IMR-90 (cell line): ENCODE measurements around the gene SFXN2. TPM values are rescaled to one million over a fixed set of nuclear protein-coding genes. Genes with fewer than 3 reads are reported as not detected.
A peak's percentile ranks its signal among the peaks of the same experiment; 100 is the strongest.
"Not testable (repeated sequence)": the region's sequence is repeated elsewhere in the genome, so short reads cannot be mapped to it uniquely, and the experiment has no call there.

Source experiments
- ATAC-seq: fragments of 200-7000 bp; cut with Tn5 transposase; 2 replicates; pipeline ENCODE4 v1.9.1; 2020; ENCODE audit warnings: low read depth, mild to moderate bottlenecking, moderate library complexity
- BruUV-seq: library from RNA; stranded (reverse); fragments of 400-500 nt; replicated peaks from 2 replicates; lab custom pipeline; 2021; lab: Mats Ljungman, UMichigan
- CTCF ChIA-PET: fragments of 300-600 bp; formaldehyde crosslinking; extraction: SDS; loops from one replicate; lab custom pipeline; 2021; ENCODE audit warnings: antibody characterized with exemption; lab: Yijun Ruan, JAX
- POLR2A ChIA-PET: fragments of 300-600 bp; sonication (Branson Sonifier 250); formaldehyde crosslinking; loops from one replicate; lab custom pipeline; 2022; ENCODE audit warnings: antibody characterized with exemption; ENCODE audit not compliant: unreplicated experiment; lab: Charles Lee
- DNase-seq: peaks from one replicate; pipeline ENCODE4 v3.0.0; 2013
- H2AFZ ChIP-seq: replicated peaks from 2 replicates; pipeline ENCODE3; 2013; ENCODE audit warnings: low read length, mild to moderate bottlenecking; ENCODE audit not compliant: poor library complexity
- H2AK5ac ChIP-seq: 2 replicates; pipeline ENCODE4 v1.6.1; 2013; ENCODE audit warnings: low read depth, low read length, inconsistent platforms
- H2AK9ac ChIP-seq: replicated peaks from 2 replicates; pipeline ENCODE3; 2013; ENCODE audit warnings: mild to moderate bottlenecking, low read depth, low read length, moderate library complexity; ENCODE audit not compliant: poor library complexity
- H2BK120ac ChIP-seq: 2 replicates; pipeline ENCODE4 v1.6.1; 2013; ENCODE audit warnings: low read depth, low read length, inconsistent platforms
- H2BK15ac ChIP-seq: 3 replicates; pipeline ENCODE4 v1.6.1; 2013; ENCODE audit warnings: low read depth, low read length, inconsistent platforms
- H2BK20ac ChIP-seq: 2 replicates; pipeline ENCODE4 v1.6.1; 2013; ENCODE audit warnings: low read depth, mild to moderate bottlenecking, inconsistent platforms, low read length, moderate library complexity
- H2BK5ac ChIP-seq: 2 replicates; pipeline ENCODE4 v1.6.1; 2013; ENCODE audit warnings: mild to moderate bottlenecking, low read depth, low read length, inconsistent platforms; ENCODE audit not compliant: poor library complexity, severe bottlenecking
- H3K14ac ChIP-seq: replicated peaks from 2 replicates; pipeline ENCODE4 v1.6.1; 2013; ENCODE audit warnings: low read depth, low read length, inconsistent platforms
- H3K18ac ChIP-seq: 2 replicates; pipeline ENCODE4 v1.6.1; 2013; ENCODE audit warnings: low read depth, low read length, control low read depth
- H3K23ac ChIP-seq: 2 replicates; pipeline ENCODE4 v1.6.1; 2013; ENCODE audit warnings: low read depth, low read length, inconsistent platforms
- H3K27ac ChIP-seq: 2 replicates; pipeline ENCODE4 v1.5.1; 2013; ENCODE audit warnings: mild to moderate bottlenecking, control low read depth, low read length; ENCODE audit not compliant: insufficient read depth
- H3K27me3 ChIP-seq: 2 replicates; pipeline ENCODE4 v1.6.1; 2013; ENCODE audit warnings: low read length; ENCODE audit not compliant: control insufficient read depth, insufficient read depth
- H3K36me3 ChIP-seq: 2 replicates; pipeline ENCODE4 v1.6.1; 2013; ENCODE audit warnings: low read length, mixed read lengths; ENCODE audit not compliant: control insufficient read depth, insufficient read depth
- H3K4ac ChIP-seq: 2 replicates; pipeline ENCODE4 v1.6.1; 2013; ENCODE audit warnings: low read depth, low read length, inconsistent platforms
- H3K4me1 ChIP-seq: 2 replicates; pipeline ENCODE4 v1.6.1; 2013; ENCODE audit warnings: low read length, mixed read lengths; ENCODE audit not compliant: control insufficient read depth, insufficient read depth
- H3K4me2 ChIP-seq: 2 replicates; pipeline ENCODE4 v1.6.1; 2013; ENCODE audit warnings: low read depth, mild to moderate bottlenecking, control low read depth, low read length, moderate library complexity
- H3K4me3 ChIP-seq: 2 replicates; pipeline ENCODE4 v1.5.1; 2013; ENCODE audit warnings: low read depth, mild to moderate bottlenecking, control low read depth, low read length, moderate library complexity; ENCODE audit not compliant: insufficient read depth
- H3K56ac ChIP-seq: 2 replicates; pipeline ENCODE4 v1.6.1; 2013; ENCODE audit warnings: low read length, inconsistent platforms; ENCODE audit not compliant: insufficient read depth; ENCODE audit errors: extremely low read depth
- H3K79me1 ChIP-seq, 2 experiments: 2 replicates each; pipeline ENCODE4 v1.6.1; 2013; ENCODE audit warnings: low read length in 2 of 2, inconsistent platforms in 1 of 2, low read depth in 1 of 2
- H3K9ac ChIP-seq: 2 replicates; pipeline ENCODE4 v1.6.1; 2013; ENCODE audit warnings: low read depth, low read length, control low read depth
- H3K9me1 ChIP-seq: 2 replicates; pipeline ENCODE4 v1.6.1; 2013; ENCODE audit warnings: low read length, inconsistent platforms; ENCODE audit not compliant: insufficient read depth
- H3K9me3 ChIP-seq: 2 replicates; pipeline ENCODE4 v1.6.1; 2013; ENCODE audit warnings: low read length; ENCODE audit not compliant: control insufficient read depth, insufficient read depth
- H4K20me1 ChIP-seq: 2 replicates; pipeline ENCODE4 v1.6.1; 2013; ENCODE audit warnings: low read length, inconsistent platforms; ENCODE audit not compliant: insufficient read depth
- H4K5ac ChIP-seq: 2 replicates; pipeline ENCODE4 v1.6.1; 2013; ENCODE audit warnings: mild to moderate bottlenecking, low read depth, low read length, control low read depth
- H4K8ac ChIP-seq, 2 experiments: 2 replicates each; pipeline ENCODE4 v1.6.1; 2013; ENCODE audit warnings: low read depth in 2 of 2, low read length in 2 of 2, control low read depth in 1 of 2, inconsistent platforms in 1 of 2
- H4K91ac ChIP-seq: 2 replicates; pipeline ENCODE4 v1.6.1; 2013; ENCODE audit warnings: low read depth, low read length, inconsistent platforms; ENCODE audit not compliant: insufficient read depth
- CEBPB ChIP-seq: IDR thresholded peaks from 2 replicates; pipeline ENCODE4 v1.6.1; 2012; ENCODE audit warnings: low read depth, low read length, improper control_type of control experiment
- MAZ ChIP-seq: IDR thresholded peaks from 2 replicates; pipeline ENCODE4 v1.6.1; 2012; ENCODE audit warnings: low read depth, mild to moderate bottlenecking, low read length, improper control_type of control experiment, moderate library complexity, borderline replicate concordance
- WGBS, 2 experiments: methylation state at CpG; one replicate each; pipeline versions ENCODE4 v1.1.5 to v1.1.7; 2013; ENCODE audit warnings: missing lambda C conversion rate in 2 of 2; ENCODE audit not compliant: insufficient read length in 1 of 2; ENCODE audit errors: extremely low coverage in 2 of 2; 5-methylcytosine and 5-hydroxymethylcytosine counted together
- dilution Hi-C: fragments of 300-500 bp; cut with HindIII; formaldehyde crosslinking; loops from one replicate; pipeline ENCODE4 v1.14.3; 2018; ENCODE audit warnings: low sequenced_read_pairs; ENCODE audit not compliant: unreplicated experiment
- in situ Hi-C: fragments of 300-500 bp; cut with MboI; formaldehyde crosslinking; loops from 3 replicates; pipeline ENCODE4 v1.14.3; 2019; ENCODE audit warnings: low sequenced_read_pairs, inconsistent platforms, mixed read lengths
- intact Hi-C: fragments of 100-400 bp; cut with micrococcal nuclease; formaldehyde crosslinking; loops from 2 replicates; pipeline ENCODE4 v1.10.0; 2022
- polyA plus RNA-seq, 3 experiments: library from polyadenylated mRNA; depleted of rRNA; stranded (reverse); fragments of >200 nt; gene quantifications; 2 replicates each; pipeline ENCODE4 v1.2.3, GENCODE V29; 2012; ENCODE audit warnings: low replicate concordance in 1 of 3
- total RNA-seq: library from RNA; depleted of rRNA; stranded (reverse); fragments of >200 nt; gene quantifications from 2 replicates; pipeline ENCODE4 v1.2.3, GENCODE V29; 2012

SFXN2 gene
- total and polyA plus RNA-seq, 2 of the 4 experiments (the other 2 are of a cell fraction), result 6.9 to 11.7 TPM

DNA sequence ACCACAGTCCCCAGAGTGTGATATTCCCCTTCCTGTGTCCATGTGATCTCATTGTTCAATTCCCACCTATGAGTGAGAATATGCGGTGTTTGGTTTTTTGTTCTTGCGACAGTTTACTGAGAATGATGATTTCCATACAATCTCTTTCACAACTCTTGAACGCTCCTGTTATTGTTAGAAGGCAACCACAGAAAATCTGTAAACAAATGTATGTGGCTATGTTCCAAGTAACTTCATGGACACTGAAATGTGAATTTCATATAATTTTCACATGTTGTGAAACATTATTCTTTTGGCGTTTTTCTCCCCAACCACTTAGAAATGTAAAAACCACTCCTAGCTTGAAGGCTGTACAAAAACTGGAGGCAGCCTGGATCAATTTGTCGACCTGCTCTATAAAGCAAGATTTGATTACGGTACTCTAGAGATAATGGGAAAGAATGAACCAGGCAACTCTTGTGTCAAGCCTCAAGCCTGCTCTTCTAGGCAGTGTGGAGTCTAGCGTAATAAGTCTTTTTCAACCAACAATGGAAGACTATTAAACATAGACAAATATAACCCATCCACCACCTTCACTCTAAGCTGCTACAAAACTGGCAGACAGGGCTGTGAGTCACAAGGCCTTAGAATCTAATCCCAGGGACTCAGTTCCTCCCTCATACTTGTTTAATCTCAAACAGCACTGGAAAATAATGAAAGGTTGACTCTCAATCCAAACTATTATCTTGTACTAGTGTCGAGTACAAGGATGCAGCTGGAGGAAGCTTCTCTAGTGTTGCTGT, 23.0 kb upstream of the SFXN2 start:
- TF ChIP-seq MAZ (no peak), CEBPB (peak; percentile 21)
- Histone ChIP-seq H3K23ac (no peak overlapping the region), H3K27ac (no peak overlapping the region), H3K18ac (no peak overlapping the region), H3K4me2 (no peak overlapping the region), H2BK15ac (no peak overlapping the region), H4K20me1 (no peaks in the 10 kb centered on the region), H3K9me1 (0 out of 2 replicates have a peak, but pooled peaks cover 3% of the 10 kb centered on the region), H3K9ac (no peak overlapping the region), H2AFZ (no peak overlapping the region), H2AK9ac (no peak overlapping the region), H3K4ac (no peak overlapping the region), H3K27me3 (no peaks in the 10 kb centered on the region), H3K36me3 (peaks cover 5% of the 10 kb centered on the region), H2BK5ac (no peak overlapping the region), H4K5ac (no peak overlapping the region), H3K4me3 (no peak overlapping the region), H4K91ac (no peak overlapping the region), H3K79me1 (no peaks in the 10 kb centered on the region; a peak in 1 of 4 replicates), H2BK120ac (no peak overlapping the region), H3K56ac (no peak overlapping the region), H3K14ac (no peak overlapping the region), H2BK20ac (no peak overlapping the region), H3K9me3 (no peaks in the 10 kb centered on the region), H3K4me1 (peaks cover 2% of the 10 kb centered on the region; the same call in 1 of the 2 replicates), H4K8ac (no peak overlapping the region), H2AK5ac (no peak overlapping the region)
- no CpG with 5 or more reads among the region's 8 CpGs for WGBS, 2 experiments
- CTCF ChIA-PET, result interaction anchor here (0.9 to 1.0 kb wide), 2 partner anchors 10 to 12 kb away, joined by 3 to 4 read pairs; no protein-coding TSS in a partner anchor
- POLR2A ChIA-PET, result no interaction called here
- BruUV-seq, result no TSS peak
- ATAC-seq, result peak; percentile 81
- dilution Hi-C loops (no loop called here), in situ Hi-C loops (no loop called here), intact Hi-C loops (no loop called here)
- peak; percentile 49 for DNase-seq

DNA sequence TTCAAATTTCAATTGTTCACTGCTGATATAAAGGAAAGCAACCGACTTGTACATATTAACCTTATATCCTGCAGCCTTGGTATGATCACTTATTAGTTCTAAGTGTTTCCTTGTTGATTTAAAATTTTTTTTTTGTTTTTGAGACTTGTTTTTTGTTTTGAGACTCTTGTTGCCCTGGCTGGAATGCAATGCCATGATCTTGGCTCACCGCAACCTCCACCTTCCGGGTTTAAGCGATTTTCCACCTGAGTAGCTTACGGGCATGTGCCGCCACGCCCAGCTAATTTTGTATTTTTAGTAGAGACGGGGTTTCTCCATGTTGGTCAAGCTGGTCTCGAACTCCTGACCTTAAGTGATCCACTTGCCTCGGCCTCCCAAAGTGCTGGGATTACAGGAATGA, 19.0 kb upstream of the SFXN2 start:
- H2BK120ac ChIP-seq, H2AFZ ChIP-seq, H3K18ac ChIP-seq, H3K27me3 ChIP-seq, BruUV-seq, H4K8ac ChIP-seq, dilution Hi-C loops, H3K27ac ChIP-seq, H2AK5ac ChIP-seq, intact Hi-C loops, H3K79me1 ChIP-seq, DNase-seq, H3K4ac ChIP-seq, H3K9me3 ChIP-seq, H4K20me1 ChIP-seq, H2BK15ac ChIP-seq, ATAC-seq, POLR2A ChIA-PET, H3K4me3 ChIP-seq, H3K14ac ChIP-seq, H2AK9ac ChIP-seq, H2BK5ac ChIP-seq, H4K91ac ChIP-seq, H3K9ac ChIP-seq, H3K9me1 ChIP-seq, H3K4me2 ChIP-seq, H3K56ac ChIP-seq, H3K23ac ChIP-seq, CTCF ChIA-PET, H4K5ac ChIP-seq, H3K4me1 ChIP-seq, H2BK20ac ChIP-seq, in situ Hi-C loops: not testable (repeated sequence)
- 100% methylated on average over 3 of the region's 10 CpGs; no CpG with 5 or more reads in 1 of the 2 experiments for WGBS, 2 experiments
- peaks cover 11% of the 10 kb centered on the region for H3K36me3 ChIP-seq
